IMR-90 (cell line): ENCODE results near the gene EXOC4. TPM values are rescaled to one million over a fixed set of nuclear protein-coding genes. Genes with fewer than 3 reads are reported as not detected.

Source experiments
- ATAC-seq: fragments of 200-7000 bp; cut with Tn5 transposase; 2 replicates; pipeline ENCODE4 v1.9.1; 2020; ENCODE audit warnings: low read depth, mild to moderate bottlenecking, moderate library complexity
- BruUV-seq: library from RNA; stranded (reverse); fragments of 400-500 nt; replicated peaks from 2 replicates; lab custom pipeline; 2021; lab: Mats Ljungman, UMichigan
- CTCF ChIA-PET: fragments of 300-600 bp; formaldehyde crosslinking; extraction: SDS; loops from one replicate; lab custom pipeline; 2021; ENCODE audit warnings: antibody characterized with exemption; lab: Yijun Ruan, JAX
- POLR2A ChIA-PET: fragments of 300-600 bp; sonication (Branson Sonifier 250); formaldehyde crosslinking; loops from one replicate; lab custom pipeline; 2022; ENCODE audit warnings: antibody characterized with exemption; ENCODE audit not compliant: unreplicated experiment; lab: Charles Lee
- DNase-seq: peaks from one replicate; pipeline ENCODE4 v3.0.0; 2013
- H2AFZ ChIP-seq: replicated peaks from 2 replicates; pipeline ENCODE3; 2013; ENCODE audit warnings: low read length, mild to moderate bottlenecking; ENCODE audit not compliant: poor library complexity
- H2AK5ac ChIP-seq: 2 replicates; pipeline ENCODE4 v1.6.1; 2013; ENCODE audit warnings: low read depth, low read length, inconsistent platforms
- H2AK9ac ChIP-seq: replicated peaks from 2 replicates; pipeline ENCODE3; 2013; ENCODE audit warnings: mild to moderate bottlenecking, low read depth, low read length, moderate library complexity; ENCODE audit not compliant: poor library complexity
- H2BK120ac ChIP-seq: 2 replicates; pipeline ENCODE4 v1.6.1; 2013; ENCODE audit warnings: low read depth, low read length, inconsistent platforms
- H2BK15ac ChIP-seq: 3 replicates; pipeline ENCODE4 v1.6.1; 2013; ENCODE audit warnings: low read depth, low read length, inconsistent platforms
- H2BK20ac ChIP-seq: 2 replicates; pipeline ENCODE4 v1.6.1; 2013; ENCODE audit warnings: low read depth, mild to moderate bottlenecking, inconsistent platforms, low read length, moderate library complexity
- H2BK5ac ChIP-seq: 2 replicates; pipeline ENCODE4 v1.6.1; 2013; ENCODE audit warnings: mild to moderate bottlenecking, low read depth, low read length, inconsistent platforms; ENCODE audit not compliant: poor library complexity, severe bottlenecking
- H3K14ac ChIP-seq: replicated peaks from 2 replicates; pipeline ENCODE4 v1.6.1; 2013; ENCODE audit warnings: low read depth, low read length, inconsistent platforms
- H3K18ac ChIP-seq: 2 replicates; pipeline ENCODE4 v1.6.1; 2013; ENCODE audit warnings: low read depth, low read length, control low read depth
- H3K23ac ChIP-seq: 2 replicates; pipeline ENCODE4 v1.6.1; 2013; ENCODE audit warnings: low read depth, low read length, inconsistent platforms
- H3K27ac ChIP-seq: 2 replicates; pipeline ENCODE4 v1.5.1; 2013; ENCODE audit warnings: mild to moderate bottlenecking, control low read depth, low read length; ENCODE audit not compliant: insufficient read depth
- H3K27me3 ChIP-seq: 2 replicates; pipeline ENCODE4 v1.6.1; 2013; ENCODE audit warnings: low read length; ENCODE audit not compliant: control insufficient read depth, insufficient read depth
- H3K36me3 ChIP-seq: 2 replicates; pipeline ENCODE4 v1.6.1; 2013; ENCODE audit warnings: low read length, mixed read lengths; ENCODE audit not compliant: control insufficient read depth, insufficient read depth
- H3K4ac ChIP-seq: 2 replicates; pipeline ENCODE4 v1.6.1; 2013; ENCODE audit warnings: low read depth, low read length, inconsistent platforms
- H3K4me1 ChIP-seq: 2 replicates; pipeline ENCODE4 v1.6.1; 2013; ENCODE audit warnings: low read length, mixed read lengths; ENCODE audit not compliant: control insufficient read depth, insufficient read depth
- H3K4me2 ChIP-seq: 2 replicates; pipeline ENCODE4 v1.6.1; 2013; ENCODE audit warnings: low read depth, mild to moderate bottlenecking, control low read depth, low read length, moderate library complexity
- H3K4me3 ChIP-seq: 2 replicates; pipeline ENCODE4 v1.5.1; 2013; ENCODE audit warnings: low read depth, mild to moderate bottlenecking, control low read depth, low read length, moderate library complexity; ENCODE audit not compliant: insufficient read depth
- H3K56ac ChIP-seq: 2 replicates; pipeline ENCODE4 v1.6.1; 2013; ENCODE audit warnings: low read length, inconsistent platforms; ENCODE audit not compliant: insufficient read depth; ENCODE audit errors: extremely low read depth
- H3K79me1 ChIP-seq, 2 experiments: 2 replicates each; pipeline ENCODE4 v1.6.1; 2013; ENCODE audit warnings: low read length in 2 of 2, inconsistent platforms in 1 of 2, low read depth in 1 of 2
- H3K9ac ChIP-seq: 2 replicates; pipeline ENCODE4 v1.6.1; 2013; ENCODE audit warnings: low read depth, low read length, control low read depth
- H3K9me1 ChIP-seq: 2 replicates; pipeline ENCODE4 v1.6.1; 2013; ENCODE audit warnings: low read length, inconsistent platforms; ENCODE audit not compliant: insufficient read depth
- H3K9me3 ChIP-seq: 2 replicates; pipeline ENCODE4 v1.6.1; 2013; ENCODE audit warnings: low read length; ENCODE audit not compliant: control insufficient read depth, insufficient read depth
- H4K20me1 ChIP-seq: 2 replicates; pipeline ENCODE4 v1.6.1; 2013; ENCODE audit warnings: low read length, inconsistent platforms; ENCODE audit not compliant: insufficient read depth
- H4K5ac ChIP-seq: 2 replicates; pipeline ENCODE4 v1.6.1; 2013; ENCODE audit warnings: mild to moderate bottlenecking, low read depth, low read length, control low read depth
- H4K8ac ChIP-seq, 2 experiments: 2 replicates each; pipeline ENCODE4 v1.6.1; 2013; ENCODE audit warnings: low read depth in 2 of 2, low read length in 2 of 2, control low read depth in 1 of 2, inconsistent platforms in 1 of 2
- H4K91ac ChIP-seq: 2 replicates; pipeline ENCODE4 v1.6.1; 2013; ENCODE audit warnings: low read depth, low read length, inconsistent platforms; ENCODE audit not compliant: insufficient read depth
- CEBPB ChIP-seq: IDR thresholded peaks from 2 replicates; pipeline ENCODE4 v1.6.1; 2012; ENCODE audit warnings: low read depth, low read length, improper control_type of control experiment
- CHD1 ChIP-seq: IDR thresholded peaks from 2 replicates; pipeline ENCODE4 v1.6.1; 2012; ENCODE audit warnings: low read depth, low read length, improper control_type of control experiment
- FOS ChIP-seq: fragments of 150-350 bp; IDR thresholded peaks from 2 replicates; pipeline ENCODE4 v1.6.1; 2016; ENCODE audit warnings: low read depth, low read length
- MAFK ChIP-seq: IDR thresholded peaks from 2 replicates; pipeline ENCODE4 v1.6.1; 2012; ENCODE audit warnings: low read depth, low read length, improper control_type of control experiment
- MXI1 ChIP-seq: IDR thresholded peaks from 2 replicates; pipeline ENCODE4 v1.6.1; 2012; ENCODE audit warnings: low read depth, mild to moderate bottlenecking, low read length, moderate library complexity, borderline replicate concordance
- RFX5 ChIP-seq: IDR thresholded peaks from 2 replicates; pipeline ENCODE4 v1.8.0; 2012; ENCODE audit warnings: low read depth, mild to moderate bottlenecking, low read length, moderate library complexity
- WGBS, 2 experiments: methylation state at CpG; one replicate each; pipeline versions ENCODE4 v1.1.5 to v1.1.7; 2013; ENCODE audit warnings: missing lambda C conversion rate in 2 of 2; ENCODE audit not compliant: insufficient read length in 1 of 2; ENCODE audit errors: extremely low coverage in 2 of 2; 5-methylcytosine and 5-hydroxymethylcytosine counted together
- dilution Hi-C: fragments of 300-500 bp; cut with HindIII; formaldehyde crosslinking; loops from one replicate; pipeline ENCODE4 v1.14.3; 2018; ENCODE audit warnings: low sequenced_read_pairs; ENCODE audit not compliant: unreplicated experiment
- in situ Hi-C: fragments of 300-500 bp; cut with MboI; formaldehyde crosslinking; loops from 3 replicates; pipeline ENCODE4 v1.14.3; 2019; ENCODE audit warnings: low sequenced_read_pairs, inconsistent platforms, mixed read lengths
- intact Hi-C: fragments of 100-400 bp; cut with micrococcal nuclease; formaldehyde crosslinking; loops from 2 replicates; pipeline ENCODE4 v1.10.0; 2022
- polyA plus RNA-seq, 3 experiments: library from polyadenylated mRNA; depleted of rRNA; stranded (reverse); fragments of >200 nt; gene quantifications; 2 replicates each; pipeline ENCODE4 v1.2.3, GENCODE V29; 2012; ENCODE audit warnings: low replicate concordance in 1 of 3
- total RNA-seq: library from RNA; depleted of rRNA; stranded (reverse); fragments of >200 nt; gene quantifications from 2 replicates; pipeline ENCODE4 v1.2.3, GENCODE V29; 2012
- TF ChIP-seq, protein P1 (sequence below): conservative IDR thresholded peaks from 2 replicates; pipeline ENCODE4 v1.5.1; 2012; ENCODE audit warnings: mild to moderate bottlenecking, low read depth, low read length, improper control_type of control experiment
- TF ChIP-seq, protein P2 (sequence below): fragments of 150-350 bp; IDR thresholded peaks from 2 replicates; pipeline ENCODE4 v1.6.1; 2016; ENCODE audit warnings: low read depth, mild to moderate bottlenecking, low read length, moderate library complexity, borderline replicate concordance

EXOC4 gene
- total and polyA plus RNA-seq, 2 of the 4 experiments (the other 2 are of a cell fraction), result 25.4 to 94.6 TPM

DNA sequence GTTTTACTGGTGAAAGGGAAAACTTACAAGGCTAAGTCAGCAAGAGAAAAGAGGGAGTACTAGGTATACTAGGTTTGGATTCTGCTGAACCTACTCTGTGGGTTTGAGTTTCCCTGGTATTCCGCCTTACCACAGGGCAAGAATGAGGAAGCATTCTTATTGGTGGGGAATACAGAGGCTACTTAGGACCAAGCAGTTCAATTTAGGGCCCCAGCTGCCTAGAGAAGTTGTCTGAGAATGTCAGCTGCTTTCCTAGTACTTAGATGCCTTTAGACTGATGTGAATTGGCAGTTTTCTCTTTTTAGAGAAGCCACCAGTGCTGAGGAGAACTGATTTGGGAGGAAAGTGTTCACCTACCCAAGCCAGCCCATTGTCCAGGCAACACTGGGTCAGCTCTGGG, 465.3 kb downstream of the EXOC4 start:
- H3K4me1 ChIP-seq, result no peaks in the 10 kb centered on the region
- no peak overlapping the region for H3K9ac ChIP-seq
- H3K9me1 ChIP-seq, result no peaks in the 10 kb centered on the region
- H3K27me3 ChIP-seq, result no peaks in the 10 kb centered on the region
- ATAC-seq (no peak), DNase-seq (no peak)
- no peak overlapping the region for H3K56ac ChIP-seq
- H4K20me1 ChIP-seq, result no peaks in the 10 kb centered on the region
- no peak overlapping the region for H4K91ac ChIP-seq
- H3K4me2 ChIP-seq, result no peak overlapping the region
- H2AFZ ChIP-seq, result no peak overlapping the region
- no peak overlapping the region for H3K18ac ChIP-seq
- H2BK5ac ChIP-seq, result no peak overlapping the region
- H3K79me1 ChIP-seq, result no peaks in the 10 kb centered on the region
- WGBS, 2 experiments, result no CpG with 5 or more reads among the region's 1 CpG
- in situ Hi-C loops (no loop called here), intact Hi-C loops (no loop called here), dilution Hi-C loops (no loop called here)
- H3K4me3 ChIP-seq, result no peak overlapping the region
- no peaks in the 10 kb centered on the region for H3K9me3 ChIP-seq
- no peak overlapping the region for H2AK9ac ChIP-seq
- H3K36me3 ChIP-seq, result no peaks in the 10 kb centered on the region
- H2BK15ac ChIP-seq, result no peak overlapping the region
- no peak overlapping the region for H2AK5ac ChIP-seq
- POLR2A ChIA-PET, result no interaction called here
- H2BK120ac ChIP-seq, result no peak overlapping the region
- CTCF ChIA-PET, result no interaction called here
- H4K8ac ChIP-seq, result no peak overlapping the region
- H3K23ac ChIP-seq, result no peak overlapping the region
- no peak overlapping the region for H4K5ac ChIP-seq
- BruUV-seq, result no TSS peak
- no peak overlapping the region for H2BK20ac ChIP-seq
- H3K4ac ChIP-seq, result no peak overlapping the region
- TF ChIP-seq FOS (no peak), RFX5 (no peak), CHD1 (no peak), CEBPB (no peak), MAFK (no peak), MXI1 (no peak)
- TF ChIP-seq, protein P1, sequence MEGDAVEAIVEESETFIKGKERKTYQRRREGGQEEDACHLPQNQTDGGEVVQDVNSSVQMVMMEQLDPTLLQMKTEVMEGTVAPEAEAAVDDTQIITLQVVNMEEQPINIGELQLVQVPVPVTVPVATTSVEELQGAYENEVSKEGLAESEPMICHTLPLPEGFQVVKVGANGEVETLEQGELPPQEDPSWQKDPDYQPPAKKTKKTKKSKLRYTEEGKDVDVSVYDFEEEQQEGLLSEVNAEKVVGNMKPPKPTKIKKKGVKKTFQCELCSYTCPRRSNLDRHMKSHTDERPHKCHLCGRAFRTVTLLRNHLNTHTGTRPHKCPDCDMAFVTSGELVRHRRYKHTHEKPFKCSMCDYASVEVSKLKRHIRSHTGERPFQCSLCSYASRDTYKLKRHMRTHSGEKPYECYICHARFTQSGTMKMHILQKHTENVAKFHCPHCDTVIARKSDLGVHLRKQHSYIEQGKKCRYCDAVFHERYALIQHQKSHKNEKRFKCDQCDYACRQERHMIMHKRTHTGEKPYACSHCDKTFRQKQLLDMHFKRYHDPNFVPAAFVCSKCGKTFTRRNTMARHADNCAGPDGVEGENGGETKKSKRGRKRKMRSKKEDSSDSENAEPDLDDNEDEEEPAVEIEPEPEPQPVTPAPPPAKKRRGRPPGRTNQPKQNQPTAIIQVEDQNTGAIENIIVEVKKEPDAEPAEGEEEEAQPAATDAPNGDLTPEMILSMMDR, result no peak
- TF ChIP-seq, protein P2, sequence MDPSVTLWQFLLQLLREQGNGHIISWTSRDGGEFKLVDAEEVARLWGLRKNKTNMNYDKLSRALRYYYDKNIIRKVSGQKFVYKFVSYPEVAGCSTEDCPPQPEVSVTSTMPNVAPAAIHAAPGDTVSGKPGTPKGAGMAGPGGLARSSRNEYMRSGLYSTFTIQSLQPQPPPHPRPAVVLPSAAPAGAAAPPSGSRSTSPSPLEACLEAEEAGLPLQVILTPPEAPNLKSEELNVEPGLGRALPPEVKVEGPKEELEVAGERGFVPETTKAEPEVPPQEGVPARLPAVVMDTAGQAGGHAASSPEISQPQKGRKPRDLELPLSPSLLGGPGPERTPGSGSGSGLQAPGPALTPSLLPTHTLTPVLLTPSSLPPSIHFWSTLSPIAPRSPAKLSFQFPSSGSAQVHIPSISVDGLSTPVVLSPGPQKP, result no peak
- no peak overlapping the region for H3K27ac ChIP-seq
- no peak overlapping the region for H3K14ac ChIP-seq
